Liver (tissue), 9 donors: Measurements from ENCODE around the gene TBX6. TPM values are rescaled to one million over a fixed set of nuclear protein-coding genes. Genes with fewer than 3 reads are reported as not detected.

Experiments
- DNase-seq: peaks from one replicate; pipeline ENCODE4 v3.0.0-alpha.2; 2017; ENCODE audit warnings: low spot score
- H3K27ac ChIP-seq, 2 donors: one replicate each; pipeline ENCODE4 v1.7.0; 2013; ENCODE audit warnings: inconsistent platforms in 2 of 2, low read length in 2 of 2, control low read depth in 1 of 2, low read depth in 1 of 2, mild to moderate bottlenecking in 1 of 2
- H3K27me3 ChIP-seq, 4 donors: one replicate each; pipeline versions ENCODE4 v1.6.1 to v1.7.0; 2013; ENCODE audit warnings: low read length in 3 of 4, inconsistent platforms in 1 of 4, mild to moderate bottlenecking in 1 of 4, moderate library complexity in 1 of 4; ENCODE audit not compliant: control insufficient read depth in 4 of 4, insufficient read depth in 4 of 4
- H3K36me3 ChIP-seq, 4 donors: one replicate each; pipeline versions ENCODE4 v1.6.1 to v1.7.0; 2013; ENCODE audit warnings: low read length in 3 of 4, mild to moderate bottlenecking in 3 of 4, low read depth in 1 of 4, moderate library complexity in 1 of 4; ENCODE audit not compliant: control insufficient read depth in 4 of 4, insufficient read depth in 3 of 4
- H3K4me1 ChIP-seq, 4 donors: one replicate each; pipeline versions ENCODE4 v1.6.1 to v1.7.0; 2013; ENCODE audit warnings: low read length in 3 of 4, mild to moderate bottlenecking in 3 of 4, moderate library complexity in 1 of 4; ENCODE audit not compliant: control insufficient read depth in 4 of 4, insufficient read depth in 4 of 4
- H3K4me3 ChIP-seq, 3 donors: one replicate each; pipeline versions ENCODE4 v1.6.1 to v1.7.0; 2013; ENCODE audit warnings: low read length in 3 of 3, control low read depth in 1 of 3, low read depth in 1 of 3, mild to moderate bottlenecking in 1 of 3
- H3K9ac ChIP-seq, 2 donors: one replicate each; pipeline ENCODE4 v1.7.0; 2013; ENCODE audit warnings: low read length in 2 of 2, mild to moderate bottlenecking in 2 of 2, moderate library complexity in 2 of 2, control low read depth in 1 of 2, low read depth in 1 of 2
- H3K9me3 ChIP-seq, 4 donors: one replicate each; pipeline versions ENCODE4 v1.6.1 to v1.7.0; 2013; ENCODE audit warnings: low read length in 3 of 4; ENCODE audit not compliant: control insufficient read depth in 4 of 4
- ATF3 ChIP-seq: IDR thresholded peaks from 2 replicates; pipeline ENCODE4 v1.6.1; 2016; ENCODE audit warnings: antibody characterized with exemption
- CTCF ChIP-seq: fragments of 150-350 bp; IDR thresholded peaks from 2 replicates; pipeline ENCODE4 v1.5.1; 2017; ENCODE audit warnings: improper control_type of control experiment, low read depth, low read length; ENCODE audit not compliant: missing input control
- EGR1 ChIP-seq, 2 donors: IDR thresholded peaks; 2 replicates each; pipeline ENCODE4 v1.6.1; 2016 to 2018; ENCODE audit warnings: antibody characterized with exemption in 2 of 2, low read depth in 2 of 2
- FOXA2 ChIP-seq: IDR thresholded peaks from 2 replicates; pipeline ENCODE4 v1.6.1; 2016; ENCODE audit warnings: antibody characterized with exemption
- GABPA ChIP-seq, 2 donors: IDR thresholded peaks in 1 of 2; conservative IDR thresholded peaks in 1 of 2; 2 replicates each; pipeline ENCODE4 v1.6.1; 2016; ENCODE audit warnings: antibody characterized with exemption in 2 of 2, mild to moderate bottlenecking in 1 of 2, moderate library complexity in 1 of 2
- HNF4A ChIP-seq, 2 donors: conservative IDR thresholded peaks; 2 replicates each; pipeline ENCODE4 v1.6.1; 2016; ENCODE audit warnings: antibody characterized with exemption in 2 of 2, mild to moderate bottlenecking in 2 of 2
- HNF4G ChIP-seq: IDR thresholded peaks from 2 replicates; pipeline ENCODE4 v1.6.1; 2016; ENCODE audit warnings: antibody characterized with exemption
- JUND ChIP-seq, 2 donors: IDR thresholded peaks; 2 replicates each; pipeline ENCODE4 v1.6.1; 2016; ENCODE audit warnings: antibody characterized with exemption in 2 of 2
- MAX ChIP-seq: IDR thresholded peaks from 2 replicates; pipeline ENCODE4 v1.6.1; 2016; ENCODE audit warnings: antibody characterized with exemption
- RAD21 ChIP-seq, 2 donors: IDR thresholded peaks; 2 replicates each; pipeline ENCODE4 v1.6.1; 2016; ENCODE audit warnings: antibody characterized with exemption in 2 of 2, mild to moderate bottlenecking in 2 of 2
- REST ChIP-seq: IDR thresholded peaks from 2 replicates; pipeline ENCODE4 v1.6.1; 2016; ENCODE audit warnings: antibody characterized with exemption, mild to moderate bottlenecking
- RXRA ChIP-seq, 2 donors: IDR thresholded peaks; 2 replicates each; pipeline ENCODE4 v1.6.1; 2017 to 2018; ENCODE audit warnings: antibody characterized with exemption in 2 of 2, mild to moderate bottlenecking in 1 of 2
- SP1 ChIP-seq: IDR thresholded peaks from 2 replicates; pipeline ENCODE4 v1.6.1; 2018; ENCODE audit warnings: antibody characterized with exemption, mild to moderate bottlenecking
- TAF1 ChIP-seq: conservative IDR thresholded peaks from 2 replicates; pipeline ENCODE4 v1.6.1; 2016; ENCODE audit warnings: antibody characterized with exemption, mild to moderate bottlenecking
- YY1 ChIP-seq: IDR thresholded peaks from 2 replicates; pipeline ENCODE4 v1.6.1; 2016; ENCODE audit warnings: antibody characterized with exemption, mild to moderate bottlenecking
- WGBS: extraction: QIAGEN DNeasy Blood & Tissue Kit; methylation state at CpG from one replicate; pipeline ENCODE4 v1.1.7; 2013; 5-methylcytosine and 5-hydroxymethylcytosine counted together
- polyA plus RNA-seq, 2 donors: library from polyadenylated mRNA; stranded (reverse) in 1 of 2; unstranded in 1 of 2; fragments of 200-250 nt in 1 of 2; fragments of >200 nt in 1 of 2; fragmentation: Nextera tagmentation in 1 of 2; extraction: Ambion mirVana in 1 of 2; gene quantifications; one replicate each; pipeline versions ENCODE4 v1.2.1 to v1.2.3, GENCODE V29; 2013 to 2015
- total RNA-seq, 2 donors: library from RNA; depleted of rRNA; stranded (reverse); fragments of >200 nt; gene quantifications; one replicate each; pipeline ENCODE4 v1.2.3, GENCODE V29; 2014
- donor health status: healthy.
- donor health status: healthy.
- donor health status: healthy.
- donor health status: healthy.
- donor health status: healthy.

Gene TBX6
- total and polyA plus RNA-seq, 4 donors, result 0.09 to 0.26 (median 0.18) TPM

GRCh38 chr16:30132591-30132990, 40.9 kb upstream of the TBX6 start:
- no peaks in the 10 kb centered on the region for H3K4me1 ChIP-seq
- no peak for DNase-seq
- no peaks in the 10 kb centered on the region for H3K36me3 ChIP-seq
- WGBS, result 79% methylated on average over 3 of the region's 3 CpGs
- no peak overlapping the region for H3K9ac ChIP-seq
- no peak overlapping the region for H3K4me3 ChIP-seq
- TF ChIP-seq GABPA (IDR thresholded peaks at IDR 0.05 in 1 of 2, conservative IDR thresholded peaks at IDR 0.05 in 1 of 2) (no peak), YY1 (no peak), CTCF (no peak), HNF4G (no peak), TAF1 (no peak), MAX (no peak), HNF4A (conservative IDR thresholded peaks at IDR 0.05) (no peak), SP1 (no peak), RXRA (IDR thresholded peaks at IDR 0.05) (no peak), EGR1 (IDR thresholded peaks at IDR 0.05; ENCODE audit: low read depth in 2 of 2) (no peak), JUND (IDR thresholded peaks at IDR 0.05) (no peak), ATF3 (no peak), RAD21 (IDR thresholded peaks at IDR 0.05) (no peak), REST (no peak), FOXA2 (no peak)
- no peaks in the 10 kb centered on the region for H3K27me3 ChIP-seq
- H3K27ac ChIP-seq, result no peak overlapping the region
- H3K9me3 ChIP-seq, result no peaks in the 10 kb centered on the region

GRCh38 chr16:30131869-30132475, 40.2 kb upstream of the TBX6 start:
- H3K27ac ChIP-seq, result no peak overlapping the region
- no peak for TF ChIP-seq FOXA2
- no peaks in the 10 kb centered on the region for H3K9me3 ChIP-seq
- H3K9ac ChIP-seq, result no peak overlapping the region
- DNase-seq, result no peak
- H3K27me3 ChIP-seq, result no peaks in the 10 kb centered on the region
- no peaks in the 10 kb centered on the region for H3K4me1 ChIP-seq
- no peaks in the 10 kb centered on the region for H3K36me3 ChIP-seq
- WGBS, result 89% methylated on average over 4 of the region's 4 CpGs
- H3K4me3 ChIP-seq, result no peak overlapping the region
